Lung microvascular endothelial cell (primary cell): ENCODE measurements around the gene WFIKKN1. TPM values are rescaled to one million over a fixed set of nuclear protein-coding genes. Genes with fewer than 3 reads are reported as not detected.

ENCODE experiments used
- total RNA-seq: library from RNA; depleted of rRNA; stranded (reverse); fragments of >200 nt; gene quantifications from 2 replicates; pipeline ENCODE4 v1.2.1, GENCODE V29; 2014

WFIKKN1 gene
- total RNA-seq, 1 donor from 2014 or later, result 0.20 TPM

Other genes with a start within 250 kb of the WFIKKN1 start
- 78.7 and 110 TPM in 2 replicates for gene PGAP6, start 249.0 kb upstream of the WFIKKN1 start, total RNA-seq
- 30.4 and 55.6 TPM in 2 replicates for gene NME4, start 233.8 kb upstream of the WFIKKN1 start, total RNA-seq
- gene DECR2, start 229.1 kb upstream of the WFIKKN1 start, total RNA-seq, result 9.3 and 12.6 TPM in 2 replicates
- gene RAB11FIP3, start 205.3 kb upstream of the WFIKKN1 start, total RNA-seq, result 21.1 and 36.3 TPM in 2 replicates
- 15.5 and 20.2 TPM in 2 replicates for gene CAPN15, start 103.3 kb upstream of the WFIKKN1 start, total RNA-seq
- gene PRR35, start 70.6 kb upstream of the WFIKKN1 start, total RNA-seq, result not detected in 2 replicates
- gene NHLRC4, start 64.0 kb upstream of the WFIKKN1 start, total RNA-seq, result 2.0 and 2.4 TPM in 2 replicates
- gene PIGQ, start 61.0 kb upstream of the WFIKKN1 start, total RNA-seq, result 14.2 and 20.2 TPM in 2 replicates
- 6.8 and 10.9 TPM in 2 replicates for gene RAB40C, start 40.9 kb upstream of the WFIKKN1 start, total RNA-seq
- gene METTL26, start 5.3 kb downstream of the WFIKKN1 start, total RNA-seq, result 64.5 and 74.0 TPM in 2 replicates
- gene MCRIP2, start 10.8 kb downstream of the WFIKKN1 start, total RNA-seq, result 10.5 and 11.9 TPM in 2 replicates
- 4.2 and 6.1 TPM in 2 replicates for gene WDR90, start 18.4 kb downstream of the WFIKKN1 start, total RNA-seq
- gene RHOT2, start 37.1 kb downstream of the WFIKKN1 start, total RNA-seq, result 20.0 and 25.4 TPM in 2 replicates
- gene RHBDL1, start 44.7 kb downstream of the WFIKKN1 start, total RNA-seq, result under 0.01 and 0.22 TPM in 2 replicates
- gene STUB1, start 49.4 kb downstream of the WFIKKN1 start, total RNA-seq, result 90.7 and 113 TPM in 2 replicates
- gene JMJD8, start 53.3 kb downstream of the WFIKKN1 start, total RNA-seq, result 20.2 and 22.4 TPM in 2 replicates
- gene WDR24, start 59.4 kb downstream of the WFIKKN1 start, total RNA-seq, result 1.7 and 3.2 TPM in 2 replicates
- under 0.01 TPM in 2 replicates for gene FBXL16, start 74.8 kb downstream of the WFIKKN1 start, total RNA-seq
- gene METRN, start 84.1 kb downstream of the WFIKKN1 start, total RNA-seq, result 13.1 and 28.8 TPM in 2 replicates
- gene ANTKMT, start 90.2 kb downstream of the WFIKKN1 start, total RNA-seq, result 20.0 and 31.2 TPM in 2 replicates
- gene CCDC78, start 95.5 kb downstream of the WFIKKN1 start, total RNA-seq, result 0.40 and 0.44 TPM in 2 replicates
- 4.4 and 5.4 TPM in 2 replicates for gene HAGHL, start 96.1 kb downstream of the WFIKKN1 start, total RNA-seq
- gene CIAO3, start 110.0 kb downstream of the WFIKKN1 start, total RNA-seq, result 23.8 and 33.5 TPM in 2 replicates
- 0.20 TPM in 1 of 2 replicates, not detected in the other for gene MSLN, start 129.7 kb downstream of the WFIKKN1 start, total RNA-seq
- 16.3 and 19.0 TPM in 2 replicates for gene RPUSD1, start 157.4 kb downstream of the WFIKKN1 start, total RNA-seq
- gene CHTF18, start 157.6 kb downstream of the WFIKKN1 start, total RNA-seq, result 4.8 and 6.8 TPM in 2 replicates
- not detected in 2 replicates for gene GNG13, start 169.7 kb downstream of the WFIKKN1 start, total RNA-seq